LHCN-M2 (cell line): ENCODE results near the gene PPM1E. TPM values are rescaled to one million over a fixed set of nuclear protein-coding genes. Genes with fewer than 3 reads are reported as not detected.
"Not testable (repeated sequence)": the region's sequence is repeated elsewhere in the genome, so short reads cannot be mapped to it uniquely, and the experiment has no call there.

Experiments
- DNase-seq: peaks from one replicate; pipeline ENCODE4 v3.0.0-alpha.2; 2012; ENCODE audit warnings: low read depth
- total RNA-seq: library from RNA; depleted of rRNA; stranded (reverse); fragments of >200 nt; gene quantifications from 2 replicates; pipeline ENCODE4 v1.2.3, GENCODE V29; 2014

PPM1E gene
- total RNA-seq, 1 experiment from 2014 or later: 0.11 TPM

DNA sequence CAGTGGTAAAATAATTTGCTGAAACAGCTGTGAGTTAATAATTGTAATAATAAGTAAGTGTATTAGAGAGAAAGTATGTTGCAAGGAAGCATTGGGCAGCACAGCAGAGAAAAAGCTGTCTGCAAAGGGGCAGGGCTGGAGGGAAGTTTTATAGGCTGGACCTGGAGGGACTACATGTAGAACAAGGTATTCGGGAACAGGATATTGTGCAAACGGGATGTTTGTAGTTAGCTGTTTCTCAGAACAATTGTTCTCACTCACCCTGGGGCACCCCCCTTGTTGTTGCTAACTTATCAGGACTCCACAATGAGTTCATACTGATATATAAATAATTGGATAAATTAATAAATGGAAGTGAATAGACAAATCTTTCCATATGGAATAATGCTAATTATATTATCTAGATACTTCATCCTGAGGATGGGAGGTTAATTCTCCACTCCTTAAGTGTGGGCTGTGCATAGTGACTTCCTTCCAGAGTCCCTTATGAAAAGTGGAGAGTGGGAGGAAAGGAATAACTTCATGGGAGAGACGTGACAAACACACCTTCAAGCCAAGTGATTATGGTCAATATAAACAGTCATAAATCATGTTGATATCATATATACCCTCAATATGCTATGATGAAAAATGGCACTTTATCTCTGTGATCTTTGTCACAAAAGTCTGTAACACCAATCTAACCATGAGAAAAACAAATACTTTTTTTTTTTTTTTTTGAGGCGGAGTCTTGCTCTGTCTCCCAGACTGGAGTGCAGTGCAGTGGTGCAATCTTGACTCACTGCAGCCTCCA, 85.4 kb downstream of the PPM1E start:
- DNase-seq: no peak

DNA sequence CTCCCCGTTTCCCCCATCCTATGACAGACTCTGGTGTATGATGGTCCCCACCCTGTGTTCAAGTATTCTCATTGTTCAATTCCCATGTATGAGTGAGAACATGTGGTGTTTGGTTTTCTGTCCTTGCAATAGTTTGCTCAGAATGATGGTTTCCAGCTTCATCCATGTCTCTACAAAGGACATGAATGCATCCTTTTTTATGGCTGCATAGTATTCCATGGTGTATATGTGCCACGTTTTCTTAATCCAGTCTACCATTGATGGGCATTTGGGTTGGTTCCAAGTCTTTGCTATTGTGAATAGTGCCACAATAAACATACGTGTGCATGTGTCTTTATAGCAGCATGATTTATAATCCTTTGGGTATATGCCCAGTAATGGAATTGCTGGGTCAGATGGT, 90.8 kb downstream of the PPM1E start:
- DNase-seq: not testable (repeated sequence)

DNA sequence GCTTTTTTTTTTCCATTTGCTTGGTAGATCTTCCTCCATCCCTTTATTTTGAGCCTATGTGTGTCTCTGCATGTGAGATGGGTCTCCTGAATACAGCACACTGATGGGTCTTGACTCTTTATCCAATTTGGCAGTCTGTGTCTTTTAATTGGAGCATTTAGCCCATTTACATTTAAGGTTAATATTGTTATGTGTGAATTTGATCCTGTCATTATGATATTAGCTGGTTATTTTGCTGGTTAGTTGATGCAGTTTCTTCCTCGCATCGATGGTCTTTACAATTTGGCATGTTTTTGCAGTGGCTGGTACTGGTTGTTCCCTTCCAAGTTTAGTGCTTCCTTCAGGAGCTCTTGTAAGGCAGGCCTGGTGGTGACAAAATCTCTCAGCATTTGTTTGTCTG, 94.5 kb downstream of the PPM1E start:
- not testable (repeated sequence) for DNase-seq

DNA sequence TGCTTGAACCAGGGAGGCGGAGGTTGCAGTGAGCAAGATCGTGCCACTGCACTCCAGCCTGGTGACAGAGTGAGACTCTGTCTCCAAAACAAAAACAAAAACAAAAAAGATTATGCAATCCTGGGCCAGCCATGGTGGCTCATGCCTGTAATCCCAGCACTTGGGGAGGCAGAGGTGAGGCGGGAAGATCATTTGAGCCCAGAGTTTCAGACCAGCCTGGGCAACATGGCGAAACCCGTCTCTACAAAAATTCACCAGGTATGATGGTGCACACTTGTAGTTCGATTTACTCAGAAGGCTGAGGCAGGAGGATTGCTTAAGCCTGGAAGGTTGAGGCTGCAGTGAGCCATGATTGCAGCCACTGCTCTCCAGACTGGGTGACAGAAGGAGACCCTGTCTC, 109.6 kb downstream of the PPM1E start:
- DNase-seq: no peak

DNA sequence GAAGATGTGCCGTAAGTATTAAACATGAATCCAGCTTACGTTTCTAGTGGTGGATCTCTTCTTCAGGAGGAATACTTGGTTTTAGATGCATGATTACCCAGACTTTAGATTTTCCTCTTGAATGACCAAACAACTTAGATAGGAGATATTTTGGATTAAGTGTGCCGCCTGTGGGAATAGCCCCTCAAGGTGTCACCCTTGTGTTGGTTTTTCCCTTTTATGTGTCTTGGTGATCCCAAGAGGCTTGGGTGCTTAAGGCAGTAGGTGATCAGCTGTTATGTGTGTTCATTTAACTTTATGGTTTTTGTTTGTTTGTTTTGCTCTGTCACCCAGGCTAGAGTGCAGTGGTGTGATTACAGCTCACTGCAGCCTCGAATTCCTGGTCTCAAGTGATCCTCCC, 115.1 kb downstream of the PPM1E start:
- no peak for DNase-seq

DNA sequence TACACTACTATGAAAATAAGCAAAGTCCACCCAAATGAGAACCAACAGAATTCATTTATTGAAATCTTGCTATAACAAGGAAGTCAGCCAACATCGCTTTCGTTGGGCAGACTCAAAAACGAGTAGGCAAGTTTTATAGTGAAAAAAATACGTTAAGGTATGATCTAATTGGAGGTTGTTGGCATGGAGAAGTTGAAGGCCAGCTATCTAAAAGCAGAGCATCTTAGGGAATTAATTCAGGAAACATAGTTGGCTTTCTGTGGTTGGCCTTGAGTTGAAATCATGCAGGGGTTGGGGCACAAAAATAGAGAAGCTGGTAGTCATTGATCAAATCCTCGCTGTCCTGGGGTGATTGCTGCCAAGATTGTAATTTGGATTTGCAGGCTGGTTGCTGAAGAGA, 118.3 kb downstream of the PPM1E start:
- no peak for DNase-seq

DNA sequence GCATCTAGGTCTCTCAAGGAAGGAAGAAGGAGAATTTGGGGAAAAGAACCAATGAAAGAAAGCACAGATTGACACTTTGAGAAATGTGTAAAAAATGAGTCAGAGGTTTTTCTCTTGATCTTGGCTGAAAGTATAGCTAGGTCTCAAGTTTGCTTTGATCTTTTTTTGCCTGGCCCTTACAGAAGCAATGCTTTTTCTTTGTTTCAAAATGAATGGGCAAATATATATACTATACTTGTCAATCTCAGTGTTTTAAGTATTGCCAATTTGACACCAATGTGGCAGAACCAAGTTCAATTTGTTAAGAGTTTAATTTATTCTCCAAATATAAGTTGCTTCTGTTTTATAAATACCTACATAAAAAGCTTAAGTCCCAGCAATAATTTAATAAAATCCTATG, 119.6 kb downstream of the PPM1E start:
- DNase-seq: no peak

DNA sequence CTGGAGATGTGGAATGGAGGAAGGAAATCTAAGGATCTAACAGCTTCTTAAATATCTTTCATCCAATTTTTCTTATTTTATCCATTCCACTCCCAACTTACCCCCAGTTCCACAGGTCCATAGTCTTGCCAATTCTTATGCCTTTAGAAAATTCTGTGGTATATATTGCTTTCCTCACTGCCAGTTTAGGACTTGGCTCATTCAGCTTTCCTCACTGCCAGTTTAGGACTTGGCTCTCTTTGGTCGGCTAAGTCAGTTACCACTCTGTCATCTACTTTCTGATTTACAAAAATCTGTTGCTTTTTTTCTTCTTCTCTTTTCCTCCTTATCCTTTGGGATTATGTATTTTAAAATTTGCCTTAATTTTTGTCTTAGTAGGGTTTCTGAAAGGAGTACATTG, 128.5 kb downstream of the PPM1E start:
- no peak for DNase-seq

DNA sequence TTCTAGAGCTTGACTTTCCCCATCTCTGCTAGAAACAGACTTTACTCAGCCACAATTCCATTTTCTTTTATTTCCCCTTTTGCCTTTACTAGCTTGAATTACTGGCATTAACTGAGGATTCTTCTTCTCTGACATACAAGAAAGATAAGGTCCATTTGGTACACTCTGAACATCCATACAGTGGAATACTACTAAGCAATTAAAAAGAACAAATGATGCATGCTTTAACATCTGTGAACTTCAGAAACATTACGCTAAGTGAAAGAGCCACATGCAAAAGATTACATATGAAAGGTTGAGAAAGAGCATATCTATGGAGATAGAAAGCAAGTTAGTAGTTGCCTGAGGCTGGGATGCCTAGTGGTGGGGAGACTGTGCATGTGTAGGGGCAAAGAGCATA, 130.9 kb downstream of the PPM1E start:
- DNase-seq: no peak

DNA sequence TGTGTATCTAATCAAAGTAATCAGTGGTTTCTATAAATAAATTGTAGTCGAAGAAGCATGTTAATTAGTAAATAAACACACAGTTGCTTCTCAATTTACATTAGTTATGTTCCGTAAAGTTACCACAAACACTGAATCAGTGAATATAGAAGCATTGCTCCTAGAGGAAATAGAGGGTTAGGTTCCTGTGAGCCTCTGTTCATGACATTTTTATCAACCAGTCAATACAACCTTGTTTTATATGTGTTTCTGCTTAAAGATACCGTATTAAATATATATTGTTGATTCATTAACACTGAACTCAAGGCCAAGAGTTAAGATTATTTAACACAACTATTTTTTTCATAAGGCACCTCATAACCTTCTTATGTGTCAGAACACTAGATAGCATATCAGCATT, 134.3 kb downstream of the PPM1E start:
- DNase-seq: no peak

DNA sequence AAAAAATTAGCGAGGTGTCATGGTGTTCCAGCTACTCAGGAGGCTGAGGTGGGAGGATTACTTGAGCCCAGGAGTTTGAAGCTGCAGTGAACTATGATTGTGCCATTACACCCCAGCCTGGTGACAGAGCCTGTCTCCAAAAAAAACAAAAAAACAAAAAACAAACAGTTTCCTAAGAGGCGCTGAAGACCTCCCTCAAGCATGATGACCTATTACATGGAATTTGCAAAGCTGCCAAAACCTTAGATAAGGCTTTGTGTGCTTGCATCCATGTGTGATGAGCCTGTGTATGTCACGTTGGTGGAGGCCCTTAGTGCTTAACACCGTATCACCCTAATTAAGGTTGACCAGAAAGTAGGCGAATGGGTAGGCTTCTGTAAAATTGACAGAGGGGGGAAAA, 143.5 kb downstream of the PPM1E start:
- no peak for DNase-seq

DNA sequence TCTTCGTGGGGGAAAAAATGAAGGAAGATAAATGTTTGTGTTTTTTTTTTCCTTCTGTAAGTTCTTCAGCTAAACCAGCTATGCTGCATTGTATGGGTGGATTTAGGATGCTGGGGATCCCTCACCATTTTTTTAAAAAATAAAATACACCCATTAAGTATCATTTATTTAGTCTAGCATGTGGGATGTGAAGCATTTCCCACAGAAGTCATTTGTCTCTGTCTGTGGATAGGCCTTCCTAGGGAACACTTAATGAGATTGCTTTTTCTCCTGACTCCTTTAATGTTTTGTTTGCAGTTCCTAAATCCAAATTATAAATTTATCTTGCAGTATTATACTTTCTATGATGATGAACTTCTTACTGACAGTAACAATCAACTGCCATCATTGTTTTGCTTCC, 146.7 kb downstream of the PPM1E start:
- no peak for DNase-seq

DNA sequence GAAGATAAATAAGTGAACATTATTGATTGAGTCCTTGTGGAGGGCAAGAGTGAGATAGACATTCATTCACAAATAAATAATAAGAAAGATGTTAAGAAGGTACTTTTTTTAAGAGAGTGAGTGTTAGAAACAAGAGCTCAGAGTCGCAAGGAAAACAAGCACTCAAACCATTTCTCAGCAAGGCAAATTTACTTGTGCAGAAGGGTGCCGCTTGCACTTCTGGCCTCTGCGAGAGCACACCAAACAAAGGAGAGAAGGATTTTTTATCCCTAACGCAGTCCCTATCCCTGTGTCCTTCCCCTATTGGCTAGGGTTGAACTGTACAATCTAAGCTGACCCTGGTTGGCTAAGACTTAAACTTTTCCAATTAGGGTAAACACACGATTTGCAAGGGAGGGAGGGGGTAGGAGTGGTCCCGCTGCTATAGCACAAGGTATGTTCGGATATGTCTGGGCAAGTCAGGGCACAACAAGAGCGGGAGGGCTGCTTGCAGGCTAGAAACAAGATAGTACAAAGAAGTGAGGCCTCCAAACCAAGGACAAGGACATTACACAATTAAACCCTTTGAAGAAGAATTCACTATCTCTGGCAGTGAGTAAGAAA, 156.2 kb downstream of the PPM1E start:
- DNase-seq: peak; percentile 0

DNA sequence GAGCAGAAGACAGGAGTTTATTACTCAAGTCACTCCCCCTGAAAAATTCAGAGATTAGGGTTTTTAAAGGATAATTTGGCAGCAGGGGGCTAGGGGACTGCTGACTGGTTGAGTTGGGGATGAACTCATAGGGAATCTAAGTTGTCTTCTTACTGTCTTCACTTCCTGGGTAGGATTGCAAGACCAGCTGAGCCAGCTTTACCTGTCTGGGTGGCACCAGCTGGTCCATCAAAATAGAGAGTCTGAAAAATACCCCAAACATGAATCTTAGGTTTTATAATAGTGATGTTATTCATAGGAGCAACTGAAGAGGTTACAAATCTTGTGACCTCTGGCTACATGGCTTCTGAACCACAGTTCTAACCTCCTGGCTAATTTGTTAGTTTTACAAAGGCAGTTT, 157.9 kb downstream of the PPM1E start:
- no peak for DNase-seq

DNA sequence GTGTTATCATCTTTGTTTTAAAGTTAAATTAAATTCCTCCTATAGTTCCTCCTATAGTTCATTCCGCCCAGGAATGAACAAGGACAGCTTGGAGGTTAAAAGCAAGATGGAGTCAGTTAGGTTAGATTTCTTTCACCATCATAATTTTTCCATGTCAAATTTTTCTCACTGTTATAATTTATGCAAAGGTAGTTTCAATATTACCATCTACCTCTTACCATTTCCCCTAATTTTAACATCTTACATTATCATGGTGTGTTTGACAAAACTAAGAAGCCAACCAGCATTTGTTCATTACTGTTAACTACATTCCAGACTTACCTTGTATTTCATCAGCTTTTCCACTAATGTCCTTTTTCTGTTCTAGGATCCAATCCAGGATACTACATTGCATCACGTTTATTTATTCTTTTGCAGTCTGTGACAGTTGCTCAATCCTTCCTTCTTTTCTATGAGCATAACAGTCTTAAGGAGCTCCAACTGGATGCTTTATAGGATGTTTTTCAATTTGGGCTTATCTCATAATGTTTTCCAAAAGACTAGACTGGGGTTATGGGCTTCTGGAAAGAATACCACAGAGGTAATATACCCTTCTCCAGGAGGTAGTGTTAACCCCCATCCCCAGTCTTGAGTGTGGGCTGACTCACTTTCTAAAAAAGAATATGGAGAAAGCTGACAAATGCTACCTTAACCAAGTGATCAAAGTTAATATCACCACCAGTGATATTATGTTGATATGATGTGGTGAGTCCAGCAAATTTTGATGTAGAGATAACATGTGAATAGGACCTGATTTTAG, 158.5 kb downstream of the PPM1E start:
- peak; percentile 7 for DNase-seq

DNA sequence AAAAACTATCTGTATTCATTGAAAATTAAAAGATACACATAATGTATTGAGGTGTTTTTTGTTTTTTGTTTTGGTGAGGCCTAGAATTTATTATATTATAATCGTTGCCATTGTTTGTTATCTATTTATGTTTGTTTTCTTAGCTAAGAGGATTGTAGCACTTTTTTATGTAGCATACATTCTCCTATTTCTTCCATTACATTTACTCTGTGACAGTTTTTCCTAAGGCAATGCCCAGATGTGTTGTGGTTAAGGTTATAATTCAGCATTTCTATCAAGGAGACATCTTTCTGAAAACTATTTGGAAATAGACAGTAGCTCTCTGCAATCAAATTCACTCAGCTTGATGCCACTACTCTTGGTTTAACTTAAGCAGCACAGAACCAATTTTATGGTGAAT, 161.6 kb downstream of the PPM1E start:
- no peak for DNase-seq

DNA sequence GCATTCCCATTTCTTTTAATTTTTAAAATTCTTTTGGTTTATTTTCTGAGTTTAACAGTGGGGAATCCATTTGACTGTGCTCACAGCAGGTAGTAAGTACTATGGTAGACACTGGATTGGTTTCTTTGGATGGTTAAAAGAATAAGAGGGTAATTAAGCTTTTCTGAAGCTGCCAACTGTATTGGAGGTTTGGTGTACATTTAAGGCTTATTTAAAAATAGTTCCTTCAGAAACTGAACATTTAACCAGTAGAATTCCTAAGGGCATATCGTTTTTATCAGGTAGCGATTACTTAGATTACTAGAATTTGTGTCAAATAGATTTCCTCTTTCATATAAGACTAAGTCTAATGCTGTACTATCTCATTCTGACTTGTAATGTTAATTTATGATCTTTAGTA, 162.4 kb downstream of the PPM1E start:
- no peak for DNase-seq

DNA sequence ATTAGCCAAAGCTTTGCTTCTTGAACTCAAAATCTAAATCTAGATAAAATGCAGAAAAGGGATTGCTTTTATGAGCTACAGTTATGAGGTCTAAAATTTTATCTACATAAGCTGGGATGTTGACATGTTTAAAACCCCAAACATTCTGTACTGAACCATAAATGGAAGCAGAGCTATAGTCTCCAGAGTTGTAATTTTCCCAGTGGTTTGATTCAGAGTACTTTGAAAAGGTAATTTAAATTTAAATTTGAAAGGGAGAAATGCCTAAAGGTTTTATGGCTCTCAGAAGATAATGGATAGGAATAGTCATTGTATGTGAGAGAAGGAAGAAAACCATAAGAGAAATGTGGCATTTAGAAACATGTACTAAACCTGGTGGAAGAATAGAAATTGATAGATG, 163.2 kb downstream of the PPM1E start:
- DNase-seq: no peak

DNA sequence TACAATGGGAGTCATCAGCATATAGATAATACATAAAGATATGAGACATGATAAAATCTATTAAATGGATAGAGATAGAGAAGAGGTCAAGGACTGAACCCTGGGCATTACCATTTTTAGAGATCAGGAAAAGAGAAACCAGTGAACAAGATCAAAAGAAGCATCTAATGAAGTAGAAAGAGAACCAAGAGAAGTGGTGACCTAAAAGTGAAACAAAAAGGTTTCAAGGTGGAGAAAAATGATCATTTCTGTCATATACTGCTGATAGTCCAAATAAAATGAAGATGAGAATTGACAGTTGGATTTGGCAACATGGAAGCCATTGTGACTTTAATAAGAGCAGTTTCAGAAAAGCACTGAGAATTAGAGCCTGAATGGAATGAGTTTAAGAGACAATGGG, 165.1 kb downstream of the PPM1E start:
- no peak for DNase-seq

DNA sequence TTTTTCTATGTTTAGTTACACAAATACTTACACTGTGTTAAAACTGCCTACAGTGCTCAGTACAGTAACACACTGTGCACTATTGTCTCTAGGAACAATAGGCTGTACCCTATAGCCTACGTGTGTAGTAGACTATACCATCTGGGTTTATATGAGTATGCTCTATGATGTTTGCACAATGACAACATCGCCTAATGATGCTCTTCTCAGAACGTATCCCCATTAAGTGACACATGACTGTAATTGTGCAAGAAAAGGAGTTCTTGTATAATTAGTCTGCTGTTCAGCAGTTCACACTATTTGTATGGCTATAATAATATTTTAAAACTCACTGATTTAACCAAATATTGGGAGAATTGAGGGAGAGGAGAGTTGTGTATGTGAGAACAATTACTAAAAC, 177.3 kb downstream of the PPM1E start:
- no peak for DNase-seq

DNA sequence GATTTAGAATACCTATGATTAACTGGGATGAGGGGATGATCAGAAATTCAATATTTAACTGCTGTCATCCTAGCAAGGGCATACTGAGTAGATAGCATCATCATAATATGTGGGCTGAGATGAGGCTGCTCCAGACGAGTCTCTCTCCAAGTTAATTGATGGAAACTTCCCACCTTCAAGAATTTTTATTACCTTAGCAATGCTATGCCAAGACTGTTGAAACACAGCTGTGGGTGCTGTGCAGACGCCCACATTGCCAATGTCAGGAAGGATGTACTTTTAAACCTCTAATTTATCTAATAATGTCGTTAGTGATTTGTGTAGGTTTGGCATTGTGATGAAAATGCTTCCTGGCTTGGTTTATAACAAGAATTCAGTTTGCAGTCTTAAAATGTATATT, 180.6 kb downstream of the PPM1E start:
- no peak for DNase-seq

DNA sequence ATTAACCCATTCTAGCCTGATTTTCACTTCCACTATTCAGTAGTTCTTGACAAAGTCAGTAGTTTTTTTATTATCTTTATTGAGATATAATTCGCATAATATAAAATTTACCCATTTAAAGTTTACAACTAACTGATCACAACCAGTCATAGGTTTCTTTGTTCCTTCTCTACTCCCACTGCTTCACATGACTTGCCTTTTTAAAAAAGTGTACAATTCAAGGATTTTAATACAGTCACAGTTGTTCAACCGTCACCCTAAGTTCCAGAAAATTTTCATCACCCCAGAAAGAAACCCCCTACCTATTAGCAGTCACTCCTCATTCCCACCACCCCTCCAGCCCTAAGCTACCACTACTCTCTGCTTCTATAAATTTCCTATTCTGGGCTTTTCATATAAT, 188.5 kb downstream of the PPM1E start:
- DNase-seq: no peak

DNA sequence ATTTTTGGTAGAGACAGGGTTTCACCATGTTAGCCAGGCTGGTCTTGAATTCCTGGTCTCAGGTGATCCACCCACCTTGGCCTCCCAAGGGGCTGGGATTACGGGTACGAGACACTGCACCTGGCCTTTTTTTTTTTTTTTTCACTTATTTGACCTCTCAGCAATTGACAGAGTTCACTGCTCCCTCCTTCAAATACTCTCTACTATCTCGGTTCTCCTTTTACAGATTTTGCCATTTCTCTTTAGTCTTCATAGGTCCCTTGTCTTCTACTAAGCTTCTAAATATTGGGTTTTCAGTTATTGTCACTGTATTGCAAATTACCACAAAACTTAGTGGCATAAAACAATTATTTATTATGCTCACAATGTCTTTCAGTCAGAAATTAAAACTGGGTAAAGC, 191.8 kb downstream of the PPM1E start:
- no peak for DNase-seq
